Measurements from ENCODE around the gene HOXA2. TPM values are rescaled to one million over a fixed set of nuclear protein-coding genes. Genes with fewer than 3 reads are reported as not detected.

Gene HOXA2
- total RNA-seq, 4 donors from 2014 or later, result 4.7 to 24.8 (median 8.9) TPM

DNA sequence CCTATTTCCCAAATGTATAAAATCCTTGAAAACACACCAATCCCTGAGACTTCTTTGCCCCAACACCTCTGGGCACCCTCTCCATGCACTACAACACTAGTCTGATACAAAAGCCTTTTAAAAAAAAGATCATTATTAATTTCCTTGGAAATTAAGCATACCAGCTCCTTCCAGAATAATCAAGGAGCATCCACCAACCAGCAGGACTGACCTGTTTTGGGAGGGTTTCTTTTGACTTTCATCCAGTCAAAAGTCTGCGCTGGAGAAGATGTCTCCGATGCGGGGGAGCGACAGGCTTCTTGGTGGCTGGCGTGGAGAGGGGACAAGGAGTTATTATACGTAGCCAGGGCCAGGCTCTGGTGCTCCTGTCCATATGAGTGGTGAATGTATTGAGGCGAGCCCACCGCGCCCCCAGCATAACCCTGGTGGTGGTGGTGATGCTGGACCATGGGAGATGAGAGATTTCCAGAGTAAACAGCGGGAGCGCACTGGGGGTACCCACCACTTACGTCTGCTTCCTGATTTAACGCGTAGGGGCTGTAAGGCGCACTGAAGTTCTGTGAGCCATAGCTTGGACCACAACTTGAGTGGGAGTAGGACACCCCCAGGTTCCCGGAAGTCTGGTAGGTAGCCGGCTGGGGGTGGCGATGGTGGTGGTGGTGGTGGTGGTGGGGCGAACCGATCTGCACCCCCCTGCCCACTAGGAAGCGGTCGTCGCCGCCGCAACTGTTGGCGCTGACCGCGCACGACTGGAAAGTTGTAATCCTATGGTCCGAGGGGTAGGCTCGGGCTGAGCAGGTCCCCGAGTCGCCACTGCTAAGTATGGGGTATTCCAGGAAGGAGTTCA is 7.2 kb downstream of the HOXA2 start:
- Histone ChIP-seq H3K4me1 (peaks cover 0 to 22% (median 3%) of the 10 kb centered on the region in 4 donors), H3K27me3 (no peaks in the 10 kb centered on the region)

DNA sequence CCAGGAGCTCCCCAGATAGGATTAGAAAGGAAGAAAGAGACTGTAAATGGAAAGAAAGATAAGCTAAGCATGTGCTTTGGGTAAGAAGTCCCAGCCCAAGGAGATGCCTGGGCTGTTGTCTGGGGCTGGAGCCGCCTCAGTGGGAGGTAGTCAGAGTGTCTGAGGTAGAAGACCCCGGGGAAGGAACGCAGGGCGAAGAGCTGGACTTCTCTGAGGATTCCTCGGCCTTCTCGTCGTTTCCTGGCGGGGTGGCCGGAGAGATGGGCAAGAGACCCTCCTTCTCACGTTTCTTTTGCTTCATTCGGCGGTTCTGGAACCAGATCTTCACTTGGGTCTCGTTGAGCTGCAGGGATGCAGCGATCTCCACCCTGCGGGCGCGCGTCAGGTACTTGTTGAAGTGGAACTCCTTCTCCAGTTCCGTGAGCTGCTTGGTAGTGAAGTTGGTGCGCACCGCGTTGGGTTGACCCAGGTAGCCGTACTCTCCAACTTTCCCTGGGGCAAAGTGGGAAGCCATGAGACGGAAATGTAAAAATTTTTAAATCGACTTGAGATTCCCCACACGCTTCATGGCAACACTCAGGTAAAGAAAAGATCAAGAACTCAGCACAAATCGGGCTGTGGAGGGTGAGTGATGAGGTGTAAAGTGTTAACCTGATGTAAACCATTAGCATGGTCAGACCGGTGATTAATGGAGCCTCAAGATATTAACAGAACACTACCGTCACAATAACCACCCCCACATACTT is 8.0 kb downstream of the HOXA2 start:
- no peak for DNase-seq
- H3K27me3 ChIP-seq, result no peaks in the 10 kb centered on the region
- no peaks in the 10 kb centered on the region for H3K36me3 ChIP-seq
- H3K4me3 ChIP-seq, result no peak overlapping the region
- no peak overlapping the region for H3K27ac ChIP-seq
- H3K9me3 ChIP-seq, result no peaks in the 10 kb centered on the region
- TF ChIP-seq, protein P1, sequence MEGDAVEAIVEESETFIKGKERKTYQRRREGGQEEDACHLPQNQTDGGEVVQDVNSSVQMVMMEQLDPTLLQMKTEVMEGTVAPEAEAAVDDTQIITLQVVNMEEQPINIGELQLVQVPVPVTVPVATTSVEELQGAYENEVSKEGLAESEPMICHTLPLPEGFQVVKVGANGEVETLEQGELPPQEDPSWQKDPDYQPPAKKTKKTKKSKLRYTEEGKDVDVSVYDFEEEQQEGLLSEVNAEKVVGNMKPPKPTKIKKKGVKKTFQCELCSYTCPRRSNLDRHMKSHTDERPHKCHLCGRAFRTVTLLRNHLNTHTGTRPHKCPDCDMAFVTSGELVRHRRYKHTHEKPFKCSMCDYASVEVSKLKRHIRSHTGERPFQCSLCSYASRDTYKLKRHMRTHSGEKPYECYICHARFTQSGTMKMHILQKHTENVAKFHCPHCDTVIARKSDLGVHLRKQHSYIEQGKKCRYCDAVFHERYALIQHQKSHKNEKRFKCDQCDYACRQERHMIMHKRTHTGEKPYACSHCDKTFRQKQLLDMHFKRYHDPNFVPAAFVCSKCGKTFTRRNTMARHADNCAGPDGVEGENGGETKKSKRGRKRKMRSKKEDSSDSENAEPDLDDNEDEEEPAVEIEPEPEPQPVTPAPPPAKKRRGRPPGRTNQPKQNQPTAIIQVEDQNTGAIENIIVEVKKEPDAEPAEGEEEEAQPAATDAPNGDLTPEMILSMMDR (IDR thresholded peaks at IDR 0.05), result no peak
- TF ChIP-seq POLR2A (IDR thresholded peaks at IDR 0.05), result no peak
- H3K4me1 ChIP-seq, result peaks cover 0 to 15% (median 3%) of the 10 kb centered on the region in 4 donors

More for the DNA sequence above, 7.2 kb downstream of the HOXA2 start:
- H3K27ac ChIP-seq, result peak overlapping the region; percentile 52 to 93 (median 78)
- no peaks in the 10 kb centered on the region for H3K9me3 ChIP-seq
- no peaks in the 10 kb centered on the region for H3K36me3 ChIP-seq
- DNase-seq, result peak in 1 of 3 donors; percentile 52
- TF ChIP-seq POLR2A (IDR thresholded peaks at IDR 0.05), result no peak
- TF ChIP-seq, protein P1 (IDR thresholded peaks at IDR 0.05), result no peak
- peak overlapping the region; percentile 75 to 87 (median 84) for H3K4me3 ChIP-seq

DNA sequence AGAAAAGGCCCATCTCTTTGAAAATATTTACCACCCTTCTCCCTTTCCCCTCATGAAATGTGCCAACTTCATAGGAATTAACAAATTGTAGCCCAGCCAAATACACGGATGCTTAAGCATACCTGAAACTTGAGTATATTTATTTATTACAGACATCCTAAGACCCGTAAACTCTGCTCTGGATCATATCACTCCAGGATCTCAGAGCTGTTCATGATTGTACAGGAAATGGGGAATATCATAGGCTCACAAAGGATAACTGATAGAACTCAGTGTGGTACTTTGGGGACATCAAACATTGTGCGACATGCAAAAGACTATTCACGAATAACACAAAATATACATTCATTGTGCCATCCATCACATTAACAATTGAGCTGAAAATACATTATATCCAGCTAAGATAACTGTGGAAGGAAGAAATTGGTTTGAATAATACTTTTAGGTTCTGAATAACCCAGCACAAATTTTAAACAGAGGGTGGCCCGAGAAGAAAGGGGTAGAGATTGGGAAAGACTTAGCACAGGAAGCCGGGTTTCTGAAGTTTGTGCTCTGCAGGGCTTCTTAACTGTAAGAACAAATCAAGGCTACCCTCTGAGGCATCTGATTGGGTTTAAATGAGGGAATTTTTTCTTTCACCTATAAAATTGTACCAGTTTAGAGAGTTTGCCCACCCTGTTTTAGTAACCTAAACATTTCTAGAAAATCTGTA is 9.1 kb downstream of the HOXA2 start:
- no peak overlapping the region for H3K4me3 ChIP-seq
- no peaks in the 10 kb centered on the region for H3K36me3 ChIP-seq
- H3K27ac ChIP-seq, result no peak overlapping the region
- DNase-seq, result no peak
- H3K4me1 ChIP-seq, result peaks cover 0 to 15% (median 3%) of the 10 kb centered on the region in 4 donors
- H3K27me3 ChIP-seq, result no peaks in the 10 kb centered on the region
- H3K9me3 ChIP-seq, result no peaks in the 10 kb centered on the region
- TF ChIP-seq, protein P1 (IDR thresholded peaks at IDR 0.05), result no peak
- no peak for TF ChIP-seq POLR2A (IDR thresholded peaks at IDR 0.05)

DNA sequence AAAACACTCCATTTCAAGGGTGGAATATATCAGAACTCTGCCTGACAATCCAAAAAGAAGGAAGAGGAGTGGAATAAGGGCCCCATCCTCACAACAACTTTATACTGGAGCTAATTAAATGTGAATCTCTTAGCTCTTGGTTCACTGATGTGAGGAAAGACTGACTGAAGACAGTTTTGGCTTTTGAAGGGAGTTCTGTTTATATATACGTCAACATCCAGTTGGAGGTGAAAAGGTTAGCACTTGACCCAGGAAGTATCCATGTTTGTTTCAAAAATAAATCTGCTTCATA is 9.7 kb downstream of the HOXA2 start:
- TF ChIP-seq, protein P1 (IDR thresholded peaks at IDR 0.05), result no peak
- no peak for TF ChIP-seq POLR2A (IDR thresholded peaks at IDR 0.05)
- no peak for DNase-seq
- Histone ChIP-seq H3K4me3 (no peak overlapping the region), H3K36me3 (no peaks in the 10 kb centered on the region), H3K4me1 (peaks cover 0 to 10% (median 3%) of the 10 kb centered on the region in 4 donors), H3K27ac (no peak overlapping the region), H3K9me3 (no peaks in the 10 kb centered on the region), H3K27me3 (no peaks in the 10 kb centered on the region)

DNA sequence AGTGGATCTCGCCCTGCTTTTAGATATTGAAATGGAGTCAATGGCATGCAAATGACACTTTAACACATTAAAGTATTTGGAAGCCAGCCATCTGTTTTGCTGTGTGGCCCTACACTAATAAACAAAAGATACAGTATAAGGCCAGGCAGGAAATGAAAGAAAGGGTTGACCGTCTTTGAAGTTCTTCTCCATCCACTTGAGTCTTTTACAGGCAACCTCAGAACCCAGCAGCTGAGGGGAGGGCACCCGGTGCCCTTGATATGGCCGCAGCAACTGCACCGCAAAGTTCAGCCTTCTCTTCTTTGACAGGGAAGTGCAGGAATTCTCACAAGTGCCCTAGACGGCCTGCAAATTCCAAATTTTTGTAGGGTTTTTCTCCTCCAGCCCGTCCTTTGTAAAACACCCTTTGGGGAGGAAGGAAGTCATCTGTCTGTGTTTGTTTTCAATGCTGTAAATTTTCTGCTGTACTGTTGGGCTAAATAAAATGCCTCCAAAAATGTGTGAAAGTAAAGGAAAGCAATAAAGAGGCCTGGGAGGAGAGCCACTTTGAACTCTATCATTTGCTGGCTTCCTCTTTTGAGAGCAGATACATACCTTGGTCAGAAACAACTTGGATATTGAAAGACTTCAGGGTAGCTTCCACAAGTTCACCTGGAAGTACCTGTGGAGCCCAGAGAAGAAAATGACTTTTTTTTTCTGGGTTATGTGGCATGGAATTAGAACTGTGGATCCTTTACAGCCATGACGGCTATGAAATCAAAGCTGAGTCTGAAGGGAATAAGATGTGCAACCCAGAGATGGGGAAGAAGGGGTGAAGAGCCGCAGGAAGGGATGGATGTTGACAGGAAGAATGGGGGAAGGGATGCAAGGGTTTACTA is 10.3 kb downstream of the HOXA2 start:
- Histone ChIP-seq H3K9me3 (no peaks in the 10 kb centered on the region), H3K27ac (no peak overlapping the region), H3K36me3 (no peaks in the 10 kb centered on the region), H3K4me1 (peaks cover 0 to 6% (median 2%) of the 10 kb centered on the region in 4 donors), H3K4me3 (no peak overlapping the region), H3K27me3 (no peaks in the 10 kb centered on the region)
- DNase-seq, result no peak
- TF ChIP-seq, protein P1 (IDR thresholded peaks at IDR 0.05), result no peak
- TF ChIP-seq POLR2A (IDR thresholded peaks at IDR 0.05), result no peak

Data from Peyer's patch (tissue), 4 donors.